ENCODE results near the gene KIAA1217.
A peak's percentile ranks its signal among the peaks of the same experiment; 100 is the strongest.
"Not testable (repeated sequence)": the region's sequence is repeated elsewhere in the genome, so short reads cannot be mapped to it uniquely, and the experiment has no call there.

The KIAA1217 gene

GRCh38 chr10:24477915-24478314, 269.0 kb downstream of the KIAA1217 start:
- DNase-seq: no peak

GRCh38 chr10:24479806-24480205, 270.9 kb downstream of the KIAA1217 start:
- DNase-seq: no peak

GRCh38 chr10:24480447-24480846, 271.5 kb downstream of the KIAA1217 start:
- DNase-seq: no peak

- DNase-seq: no peak
Measured at GRCh38 chr10:24481241-24481640, 272.3 kb downstream of the KIAA1217 start.

GRCh38 chr10:24482713-24483112, 273.8 kb downstream of the KIAA1217 start:
- not testable (repeated sequence) for DNase-seq

- DNase-seq: peak; percentile 5 to 13
Measured at GRCh38 chr10:24483701-24484100, 274.8 kb downstream of the KIAA1217 start.

- no peak for DNase-seq
Measured at GRCh38 chr10:24484771-24485170, 275.8 kb downstream of the KIAA1217 start.

GRCh38 chr10:24485304-24485703, 276.4 kb downstream of the KIAA1217 start:
- no peak for DNase-seq

GRCh38 chr10:24488631-24489030, 279.7 kb downstream of the KIAA1217 start:
- DNase-seq: no peak

GRCh38 chr10:24493165-24493564, 284.2 kb downstream of the KIAA1217 start:
- no peak for DNase-seq

GRCh38 chr10:24494236-24494635, 285.3 kb downstream of the KIAA1217 start:
- no peak for DNase-seq

GRCh38 chr10:24494777-24495176, 285.8 kb downstream of the KIAA1217 start:
- no peak for DNase-seq

- DNase-seq: no peak
Measured at GRCh38 chr10:24495666-24496460, 286.9 kb downstream of the KIAA1217 start.

GRCh38 chr10:24496906-24497305, 288.0 kb downstream of the KIAA1217 start:
- no peak for DNase-seq

- no peak for DNase-seq
Measured at GRCh38 chr10:24501056-24501711, 292.2 kb downstream of the KIAA1217 start.

- no peak for DNase-seq
Measured at GRCh38 chr10:24502006-24502405, 293.1 kb downstream of the KIAA1217 start.

- no peak for DNase-seq
Measured at GRCh38 chr10:24502801-24503460, 294.0 kb downstream of the KIAA1217 start.

GRCh38 chr10:24503461-24504320, 294.8 kb downstream of the KIAA1217 start:
- peak; percentile 37 to 53 for DNase-seq

- no peak for DNase-seq
Measured at GRCh38 chr10:24505759-24506158, 296.8 kb downstream of the KIAA1217 start.

GRCh38 chr10:24513155-24513554, 304.2 kb downstream of the KIAA1217 start:
- peak; percentile 8 to 26 for DNase-seq

GRCh38 chr10:24515481-24515880, 306.5 kb downstream of the KIAA1217 start:
- no peak for DNase-seq

- DNase-seq: no peak
Measured at GRCh38 chr10:24518411-24518810, 309.5 kb downstream of the KIAA1217 start.
